K562 (cell line): ENCODE data around the gene CYP2C8. TPM values are rescaled to one million over a fixed set of nuclear protein-coding genes. Genes with fewer than 3 reads are reported as not detected.
"Not testable (repeated sequence)": the region's sequence is repeated elsewhere in the genome, so short reads cannot be mapped to it uniquely, and the experiment has no call there.

ENCODE experiments used
- ATAC-seq: fragments of 200-7000 bp; cut with Tn5 transposase; 3 replicates; pipeline ENCODE4 v1.9.1; 2020; ENCODE audit warnings: moderate library complexity
- BruUV-seq: library from RNA; stranded (reverse); fragments of 400-500 nt; replicated peaks from 2 replicates; lab custom pipeline; 2021; lab: Mats Ljungman, UMichigan
- CTCF ChIA-PET: fragments of 300-600 bp; formaldehyde crosslinking; extraction: SDS; loops from one replicate; lab custom pipeline; 2021; ENCODE audit warnings: low intra/inter-chr PET ratio; lab: Yijun Ruan, JAX
- POLR2A ChIA-PET: fragments of 300-600, 350-650 bp; sonication (Branson Sonifier 250); formaldehyde crosslinking; extraction: SDS; loops from one replicate; lab custom pipeline; 2021; ENCODE audit warnings: antibody characterized with exemption, inconsistent platforms; lab: Yijun Ruan, JAX
- DNase-seq, 4 experiments: peaks; one replicate each; pipeline versions ENCODE4 v3.0.0 to v3.0.0-alpha.2; 2011 to 2018; ENCODE audit warnings: low spot score in 3 of 4, mixed read lengths in 3 of 4; ENCODE audit errors: extremely low read depth in 1 of 4
- FAIRE-seq: peaks from 2 replicates; lab custom pipeline; 2011; peaks lifted over from hg19 to GRCh38; lab: Jason Lieb, UNC
- H2AFZ ChIP-seq: 2 replicates; pipeline ENCODE4 v1.6.0; 2011; ENCODE audit warnings: low read depth, low read length, control low read depth, inconsistent platforms
- H3K27ac ChIP-seq: fragments of 200-600 bp; 3 replicates; pipeline ENCODE4 v1.8.0; 2011; ENCODE audit warnings: low read depth, mild to moderate bottlenecking, control low read depth, inconsistent platforms, low read length, moderate library complexity, mixed read lengths; ENCODE audit errors: extremely low read depth
- H3K27me3 ChIP-seq, 2 experiments: fragments of 300-600 bp in 1 of 2; 2 replicates in 1 of 2; 3 replicates in 1 of 2; pipeline versions ENCODE4 v1.6.0 to v1.8.0; 2011; ENCODE audit warnings: inconsistent platforms in 2 of 2, low read length in 2 of 2, mild to moderate bottlenecking in 1 of 2, mixed read lengths in 1 of 2, moderate library complexity in 1 of 2; ENCODE audit not compliant: control insufficient read depth in 2 of 2, insufficient read depth in 2 of 2
- H3K36me3 ChIP-seq: fragments of 300-600 bp; 3 replicates; pipeline ENCODE4 v1.8.0; 2011; ENCODE audit warnings: mild to moderate bottlenecking, low read length, inconsistent platforms; ENCODE audit not compliant: control insufficient read depth, insufficient read depth
- H3K4me1 ChIP-seq, 2 experiments: fragments of 200-600 bp in 1 of 2; replicated peaks in 1 of 2; 2 replicates in 1 of 2; 3 replicates in 1 of 2; pipeline versions ENCODE4 v1.5.1 to v1.8.0; 2011; ENCODE audit warnings: inconsistent platforms in 2 of 2, low read length in 2 of 2, mild to moderate bottlenecking in 1 of 2, mixed read lengths in 1 of 2, moderate library complexity in 1 of 2; ENCODE audit not compliant: control insufficient read depth in 2 of 2, insufficient read depth in 2 of 2
- H3K4me2 ChIP-seq: 2 replicates; pipeline ENCODE4 v1.6.1; 2011; ENCODE audit warnings: low read length, control low read depth, inconsistent platforms, mixed read lengths; ENCODE audit not compliant: insufficient read depth
- H3K4me3 ChIP-seq: fragments of 200-600 bp; sonication (generic), shearing (Covaris generic); 2 replicates; pipeline ENCODE4 v1.5.1; 2016; ENCODE audit warnings: control low read depth, inconsistent platforms
- H3K79me2 ChIP-seq: fragments of 200-600 bp; 3 replicates; pipeline ENCODE4 v1.8.0; 2011; ENCODE audit warnings: low read length, inconsistent platforms; ENCODE audit not compliant: control insufficient read depth, insufficient read depth
- H3K9ac ChIP-seq, 2 experiments: 2 replicates each; pipeline versions ENCODE4 v1.6.0 to v1.6.1; 2011; ENCODE audit warnings: low read depth in 2 of 2, low read length in 2 of 2, control low read depth in 1 of 2, inconsistent platforms in 1 of 2, mild to moderate bottlenecking in 1 of 2, mixed read lengths in 1 of 2; ENCODE audit not compliant: insufficient read depth in 1 of 2
- H3K9me1 ChIP-seq: one replicate; pipeline ENCODE4 v1.6.0; 2011; ENCODE audit warnings: inconsistent platforms, mild to moderate bottlenecking, low read length, moderate library complexity; ENCODE audit not compliant: control insufficient read depth, insufficient read depth
- H3K9me3 ChIP-seq: replicated peaks from 2 replicates; pipeline ENCODE4 v1.5.1; 2011; ENCODE audit warnings: low read depth, low read length, inconsistent platforms; ENCODE audit not compliant: control insufficient read depth, insufficient read depth
- H4K20me1 ChIP-seq: replicated peaks from 2 replicates; pipeline ENCODE4 v1.6.1; 2011; ENCODE audit warnings: low read length, inconsistent platforms, mixed read lengths; ENCODE audit not compliant: control insufficient read depth, insufficient read depth
- CCAR2 ChIP-seq: fragments of 200-400 bp; formaldehyde crosslinking; IDR thresholded peaks from 2 replicates; pipeline ENCODE4 v1.6.1; 2017; ENCODE audit warnings: mild to moderate bottlenecking, low read depth, low read length
- CSDE1 ChIP-seq, 2 experiments: fragments of 450-650 bp; IDR thresholded peaks; 2 replicates each; pipeline ENCODE4 v1.6.1; 2016; ENCODE audit warnings: mild to moderate bottlenecking in 1 of 2
- E2F8 ChIP-seq: fragments of 450-650 bp; IDR thresholded peaks from 2 replicates; pipeline ENCODE4 v1.7.1; 2018; ENCODE audit warnings: mild to moderate bottlenecking, low read depth; ENCODE audit not compliant: partially characterized antibody
- ETV5 ChIP-seq: sonication (generic); formaldehyde crosslinking; IDR thresholded peaks from 2 replicates; pipeline ENCODE4 v1.4.0; 2020; ENCODE audit warnings: low read depth, mild to moderate bottlenecking, missing genetic modification reagents
- PATZ1 ChIP-seq: fragments of 250-450 bp; sonication (Bioruptor Pico); IDR thresholded peaks from 2 replicates; pipeline ENCODE4 v1.5.0; 2020; ENCODE audit warnings: mild to moderate bottlenecking, borderline replicate concordance
- THAP12 ChIP-seq: fragments of 250-450 bp; sonication (Bioruptor Pico); IDR thresholded peaks from 2 replicates; pipeline ENCODE4 v1.9.0; 2021; ENCODE audit warnings: mild to moderate bottlenecking, inconsistent platforms
- ZNF140 ChIP-seq: fragments of 250-450 bp; sonication (Bioruptor Pico); IDR thresholded peaks from 2 replicates; pipeline ENCODE4 v1.8.0; 2021; ENCODE audit warnings: moderate library complexity, mild to moderate bottlenecking, inconsistent platforms
- WGBS: fragments of 100-300 bp; shearing (Covaris generic); methylation state at CpG from one replicate; pipeline ENCODE4 v1.1.6; 2016; ENCODE audit warnings: low coverage, mixed read lengths; ENCODE audit not compliant: insufficient coverage; ENCODE audit errors: missing lambda C conversion rate; 5-methylcytosine and 5-hydroxymethylcytosine counted together
- in situ Hi-C: fragments of 300-500 bp; cut with MboI; formaldehyde crosslinking; loops from 4 replicates; pipeline ENCODE4 v1.15.0; 2018; ENCODE audit warnings: inconsistent platforms, mixed read lengths
- intact Hi-C: fragments of 100-400 bp; cut with micrococcal nuclease; formaldehyde crosslinking; loops from 2 replicates; pipeline ENCODE4 v1.14.2; 2022
- polyA plus RNA-seq, 8 experiments: library from polyadenylated mRNA; depleted of rRNA in 4 of 8; stranded (reverse) in 5 of 8; unstranded in 3 of 8; fragments of >200 nt; fragmentation: Nextera tagmentation in 2 of 8; fragmentation: Illumina TruSeq in 1 of 8; extraction: Ambion mirVana in 2 of 8; extraction: Trizol in 1 of 8; gene quantifications; 2 replicates each; pipeline versions ENCODE4 v1.2.1 to v1.2.3, GENCODE V29; 2011 to 2014; ENCODE audit warnings: inconsistent platforms in 1 of 8, missing spikeins in 1 of 8
- total RNA-seq, 7 experiments: library from RNA; depleted of rRNA in 6 of 7; stranded (reverse); fragments of >200 nt in 6 of 7; fragmentation: Illumina TruSeq in 2 of 7; extraction: Trizol in 2 of 7; gene quantifications; 2 replicates each; pipeline versions ENCODE4 v1.2.1 to v1.2.3, GENCODE V29; 2011 to 2021; ENCODE audit warnings: low replicate concordance in 1 of 7
- TF ChIP-seq, protein P1 (sequence below), 2 experiments: fragments of 450-650 bp; conservative IDR thresholded peaks; 2 replicates each; pipeline ENCODE4 v1.6.1; 2017; ENCODE audit warnings: mild to moderate bottlenecking in 2 of 2, moderate library complexity in 2 of 2
- TF ChIP-seq, protein P2 (sequence below): IDR thresholded peaks from 2 replicates; pipeline ENCODE4 v1.6.1; 2011; ENCODE audit not compliant: insufficient read length; ENCODE audit errors: extremely low read depth

The CYP2C8 gene
- total and polyA plus RNA-seq, 9 of the 15 experiments (the other 6 are each of a cell fraction or from before 2014, with no cell fraction given) = 0.06 to 0.16 (median 0.10) TPM; not detected in 5

DNA sequence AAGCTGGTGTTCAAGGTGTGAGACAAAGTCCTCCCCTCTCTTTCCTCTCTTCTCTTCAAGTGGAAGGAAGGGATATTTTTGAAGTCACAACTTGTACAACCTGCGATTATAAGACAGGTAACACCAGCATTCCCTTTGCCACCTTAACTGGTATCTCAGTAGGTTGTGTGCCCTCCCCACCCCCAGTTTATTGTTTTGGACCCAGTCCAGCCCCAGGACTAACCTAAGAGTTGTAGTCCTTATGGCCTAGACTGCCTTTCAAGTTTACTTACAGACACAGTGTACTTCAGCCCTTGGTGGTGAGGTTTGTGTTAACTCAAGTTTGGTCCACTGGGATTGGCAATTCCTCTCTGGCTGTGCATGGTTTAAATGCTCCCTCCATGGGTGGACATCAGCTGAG lies 26.8 kb upstream of the CYP2C8 start (continued):
- no peak for TF ChIP-seq E2F8
- no peak for TF ChIP-seq PATZ1 (CRISPR knock-in tag)
- TF ChIP-seq, protein P1, sequence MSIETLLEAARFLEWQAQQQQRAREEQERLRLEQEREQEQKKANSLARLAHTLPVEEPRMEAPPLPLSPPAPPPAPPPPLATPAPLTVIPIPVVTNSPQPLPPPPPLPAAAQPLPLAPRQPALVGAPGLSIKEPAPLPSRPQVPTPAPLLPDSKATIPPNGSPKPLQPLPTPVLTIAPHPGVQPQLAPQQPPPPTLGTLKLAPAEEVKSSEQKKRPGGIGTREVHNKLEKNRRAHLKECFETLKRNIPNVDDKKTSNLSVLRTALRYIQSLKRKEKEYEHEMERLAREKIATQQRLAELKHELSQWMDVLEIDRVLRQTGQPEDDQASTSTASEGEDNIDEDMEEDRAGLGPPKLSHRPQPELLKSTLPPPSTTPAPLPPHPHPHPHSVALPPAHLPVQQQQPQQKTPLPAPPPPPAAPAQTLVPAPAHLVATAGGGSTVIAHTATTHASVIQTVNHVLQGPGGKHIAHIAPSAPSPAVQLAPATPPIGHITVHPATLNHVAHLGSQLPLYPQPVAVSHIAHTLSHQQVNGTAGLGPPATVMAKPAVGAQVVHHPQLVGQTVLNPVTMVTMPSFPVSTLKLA (conservative IDR thresholded peaks at IDR 0.05) = no peak
- TF ChIP-seq CCAR2 = no peak
- no peak for TF ChIP-seq THAP12 (CRISPR knock-in tag)
- TF ChIP-seq ZNF140 (CRISPR knock-in tag) = no peak
- TF ChIP-seq, protein P2, sequence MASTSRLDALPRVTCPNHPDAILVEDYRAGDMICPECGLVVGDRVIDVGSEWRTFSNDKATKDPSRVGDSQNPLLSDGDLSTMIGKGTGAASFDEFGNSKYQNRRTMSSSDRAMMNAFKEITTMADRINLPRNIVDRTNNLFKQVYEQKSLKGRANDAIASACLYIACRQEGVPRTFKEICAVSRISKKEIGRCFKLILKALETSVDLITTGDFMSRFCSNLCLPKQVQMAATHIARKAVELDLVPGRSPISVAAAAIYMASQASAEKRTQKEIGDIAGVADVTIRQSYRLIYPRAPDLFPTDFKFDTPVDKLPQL = no peak
- no peak for TF ChIP-seq CSDE1 (IDR thresholded peaks at IDR 0.05)
- TF ChIP-seq ETV5 = no peak

DNA sequence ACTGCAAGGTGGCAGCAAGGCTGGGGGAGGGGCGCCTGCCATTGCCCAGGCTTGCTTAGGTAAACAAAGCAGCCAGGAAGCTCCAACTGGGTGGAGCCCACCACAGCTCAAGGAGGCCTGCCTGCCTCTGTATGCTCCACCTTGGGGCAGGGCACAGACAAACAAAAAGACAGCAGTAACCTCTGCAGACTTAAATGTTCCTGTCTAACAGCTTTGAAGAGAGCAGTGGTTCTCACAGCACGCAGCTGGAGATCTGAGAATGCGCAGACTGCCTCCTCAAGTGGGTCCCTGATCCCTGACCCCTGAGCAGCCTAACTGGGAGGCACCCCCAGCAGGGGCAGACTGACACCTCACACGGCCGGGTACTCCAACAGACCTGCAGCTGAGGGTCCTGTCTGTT lies 10.3 kb upstream of the CYP2C8 start:
- in situ Hi-C loops, H3K9me1 ChIP-seq, H4K20me1 ChIP-seq, H3K27ac ChIP-seq, H2AFZ ChIP-seq, H3K4me2 ChIP-seq, H3K4me3 ChIP-seq, FAIRE-seq, H3K27me3 ChIP-seq, H3K9me3 ChIP-seq, ATAC-seq, H3K9ac ChIP-seq, BruUV-seq, DNase-seq, intact Hi-C loops, POLR2A ChIA-PET, CTCF ChIA-PET, H3K79me2 ChIP-seq, H3K36me3 ChIP-seq, H3K4me1 ChIP-seq: not testable (repeated sequence)
- WGBS = 8% methylated on average over 2 of the region's 5 CpGs
